ENCODE measurements around the gene HDHD2. TPM values are rescaled to one million over a fixed set of nuclear protein-coding genes. Genes with fewer than 3 reads are reported as not detected.
A peak's percentile ranks its signal among the peaks of the same experiment; 100 is the strongest.

HDHD2 gene
- total and polyA plus RNA-seq, 2 of the 13 experiments (the other 11 are each of a cell fraction or from before 2014, with no cell fraction given): 10.2 to 34.7 TPM

- peak; percentile 51 for TF ChIP-seq ZNF407 (CRISPR knock-in tag; IDR thresholded peaks at IDR 0.05; ENCODE audit: not compliant biosample characterization)
- no peak; the same call in 1 of the 2 replicates for TF ChIP-seq E2F2 (CRISPR knock-in tag; IDR thresholded peaks at IDR 0.05; ENCODE audit: borderline replicate concordance)
- peak; percentile 81; the same call in 1 of the 2 replicates for TF ChIP-seq ZGPAT (CRISPR knock-in tag; IDR thresholded peaks at IDR 0.05)
- peak; percentile 93 for TF ChIP-seq KDM2A (CRISPR knock-in tag; IDR thresholded peaks at IDR 0.05; ENCODE audit: borderline replicate concordance, low read depth)
- TF ChIP-seq LRRFIP1 (CRISPR knock-in tag; conservative IDR thresholded peaks at IDR 0.05): no peak
- no peak for TF ChIP-seq ZBTB49 (CRISPR knock-in tag; IDR thresholded peaks at IDR 0.05; ENCODE audit: borderline replicate concordance)
- no peak for TF ChIP-seq MAFG (CRISPR knock-in tag; IDR thresholded peaks at IDR 0.05)
- peak; percentile 53; the same call in 1 of the 2 replicates for TF ChIP-seq SAFB2 (CRISPR knock-in tag; IDR thresholded peaks at IDR 0.05; ENCODE audit: borderline replicate concordance, low read depth)
- no peak for TF ChIP-seq ZNF740 (CRISPR knock-in tag; IDR thresholded peaks at IDR 0.05)
These were observed at the start of gene HDHD2 (continued) for GRCh38 chr18:47150029-47150823.
